HK-2 (cell line): ENCODE data around the gene IL2RG.

Experiments used
- DNase-seq: peaks from one replicate; pipeline ENCODE4 v3.0.0-alpha.2; 2018; ENCODE audit not compliant: unreplicated experiment

The IL2RG gene

GRCh38 chrX:71111141-71111843 is at the start of gene IL2RG:
TSS of gene IL2RG (minus strand) at chrX:71111577. CDS start at chrX:71111539, 38 bp downstream.
- no peak for DNase-seq

GRCh38 chrX:71160475-71160874 is 49.1 kb upstream of the IL2RG start:
- no peak for DNase-seq

GRCh38 chrX:71159335-71159734 is 48.0 kb upstream of the IL2RG start:
- no peak for DNase-seq

GRCh38 chrX:71158603-71159002 is 47.2 kb upstream of the IL2RG start:
- DNase-seq, result no peak

- DNase-seq, result no peak
These were observed 43.3 kb upstream of the IL2RG start for GRCh38 chrX:71154641-71155040.

- no peak for DNase-seq
These were observed 42.8 kb upstream of the IL2RG start for GRCh38 chrX:71154196-71154595.

GRCh38 chrX:71151366-71151765 is 40.0 kb upstream of the IL2RG start:
- no peak for DNase-seq

- no peak for DNase-seq
These were observed 36.9 kb upstream of the IL2RG start for GRCh38 chrX:71148278-71148663.

- DNase-seq, result no peak
These were observed 36.3 kb upstream of the IL2RG start for GRCh38 chrX:71147496-71148277.

- DNase-seq, result no peak
These were observed 33.3 kb upstream of the IL2RG start, which contains the start of gene NLGN3 for GRCh38 chrX:71144651-71145050. TSS of gene NLGN3 (plus strand) at chrX:71144841. CDS start at chrX:71147750, 2,909 bp downstream.

- no peak for DNase-seq
These were observed 32.1 kb upstream of the IL2RG start for GRCh38 chrX:71143508-71143907.

GRCh38 chrX:71140440-71140839 is 29.1 kb upstream of the IL2RG start:
- DNase-seq, result no peak

GRCh38 chrX:71131510-71131909 is 20.1 kb upstream of the IL2RG start:
- DNase-seq, result no peak

- no peak for DNase-seq
These were observed 17.8 kb upstream of the IL2RG start for GRCh38 chrX:71128915-71129765.

GRCh38 chrX:71128166-71128833 is 16.9 kb upstream of the IL2RG start:
- peak; percentile 49 for DNase-seq

GRCh38 chrX:71118985-71119535 is 7.7 kb upstream of the IL2RG start:
- DNase-seq, result no peak

GRCh38 chrX:71118032-71118984 is 6.9 kb upstream of the IL2RG start, which contains the start of gene MED12:
TSS of gene MED12 (plus strand) at chrX:71118596. CDS start at chrX:71118755, 159 bp downstream.
- DNase-seq, result peak; percentile 72

- no peak for DNase-seq
These were observed 6.0 kb upstream of the IL2RG start for GRCh38 chrX:71117358-71117757.

GRCh38 chrX:71111921-71112431 is 599 bp upstream of the IL2RG start:
- no peak for DNase-seq

- DNase-seq, result no peak
These were observed 2.3 kb downstream of the IL2RG start for GRCh38 chrX:71109051-71109450.
